ENCODE data around the gene A4GALT.

DNA sequence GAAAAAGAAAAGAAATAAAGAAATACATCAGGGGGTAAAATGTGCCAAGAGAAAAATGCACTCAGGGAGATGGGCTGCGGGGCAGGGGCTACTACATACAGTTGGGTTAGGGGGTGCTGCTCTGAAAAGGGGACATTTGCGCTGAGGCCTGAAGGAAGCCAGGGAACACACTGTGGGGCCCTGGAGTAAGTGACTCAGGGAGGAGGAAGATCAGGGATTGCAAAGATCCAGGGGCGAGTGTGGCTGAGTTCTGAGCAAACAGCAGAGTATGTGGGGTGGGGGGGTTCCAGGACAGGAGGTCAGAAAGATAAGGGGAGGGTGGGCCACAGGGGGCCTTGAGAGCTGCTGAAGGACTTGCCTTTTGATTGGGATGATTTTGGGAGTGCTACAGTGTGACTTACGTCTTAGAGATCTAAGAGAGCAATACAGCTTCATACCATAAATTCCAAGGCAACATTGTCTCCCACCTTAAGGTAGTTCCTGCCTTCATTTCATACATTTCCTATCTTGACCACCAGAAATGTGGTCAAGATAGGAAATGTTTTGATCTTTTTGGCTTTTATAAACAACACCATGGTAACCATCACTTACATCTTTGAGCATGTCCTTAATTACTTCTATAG lies 5.8 kb downstream of the A4GALT start:
- TF ChIP-seq, protein P1, sequence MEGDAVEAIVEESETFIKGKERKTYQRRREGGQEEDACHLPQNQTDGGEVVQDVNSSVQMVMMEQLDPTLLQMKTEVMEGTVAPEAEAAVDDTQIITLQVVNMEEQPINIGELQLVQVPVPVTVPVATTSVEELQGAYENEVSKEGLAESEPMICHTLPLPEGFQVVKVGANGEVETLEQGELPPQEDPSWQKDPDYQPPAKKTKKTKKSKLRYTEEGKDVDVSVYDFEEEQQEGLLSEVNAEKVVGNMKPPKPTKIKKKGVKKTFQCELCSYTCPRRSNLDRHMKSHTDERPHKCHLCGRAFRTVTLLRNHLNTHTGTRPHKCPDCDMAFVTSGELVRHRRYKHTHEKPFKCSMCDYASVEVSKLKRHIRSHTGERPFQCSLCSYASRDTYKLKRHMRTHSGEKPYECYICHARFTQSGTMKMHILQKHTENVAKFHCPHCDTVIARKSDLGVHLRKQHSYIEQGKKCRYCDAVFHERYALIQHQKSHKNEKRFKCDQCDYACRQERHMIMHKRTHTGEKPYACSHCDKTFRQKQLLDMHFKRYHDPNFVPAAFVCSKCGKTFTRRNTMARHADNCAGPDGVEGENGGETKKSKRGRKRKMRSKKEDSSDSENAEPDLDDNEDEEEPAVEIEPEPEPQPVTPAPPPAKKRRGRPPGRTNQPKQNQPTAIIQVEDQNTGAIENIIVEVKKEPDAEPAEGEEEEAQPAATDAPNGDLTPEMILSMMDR (IDR thresholded peaks at IDR 0.05), result no peak
- TF ChIP-seq POLR2A (IDR thresholded peaks at IDR 0.05), result no peak
- no peak for TF ChIP-seq POLR2AphosphoS5 (IDR thresholded peaks at IDR 0.05)
- TF ChIP-seq EP300 (IDR thresholded peaks at IDR 0.05), result no peak
